Activated naive CD4-positive, alpha-beta T cell treated with anti-CD3 and anti-CD28 coated beads, Interleukin-2, amount 50 U/mL, for 16 hours (primary cell): ENCODE data around the gene HNRNPM.

Source experiments
- DNase-seq: peaks from one replicate; pipeline ENCODE4 v3.0.0-alpha.2; 2020

Gene HNRNPM

GRCh38 chr19:8489561-8490394 is 45.0 kb downstream of the HNRNPM start:
- DNase-seq: no peak

- DNase-seq: no peak
Observed at GRCh38 chr19:8490395-8490760, 45.6 kb downstream of the HNRNPM start.

DNA sequence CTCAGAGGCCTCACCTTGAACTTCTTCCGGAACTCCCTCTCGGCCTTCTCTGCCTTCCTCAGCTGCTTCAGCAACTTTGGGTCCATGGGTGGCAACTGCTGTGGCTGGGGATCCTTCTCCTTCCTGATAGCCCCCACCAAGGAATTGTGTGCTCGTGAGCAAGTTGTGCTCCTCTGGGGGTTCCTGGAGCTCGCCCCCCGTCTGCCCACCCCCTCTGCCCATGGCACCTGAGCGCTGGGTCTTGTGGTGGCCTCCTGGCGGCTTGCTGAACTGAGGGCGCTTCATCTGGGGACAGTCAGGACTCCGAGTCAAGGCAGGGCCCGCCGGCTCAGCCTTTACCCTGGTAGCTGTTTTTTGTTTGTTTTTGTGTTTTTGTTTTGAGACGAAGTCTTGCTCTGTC is 46.1 kb downstream of the HNRNPM start:
- no peak for DNase-seq

DNA sequence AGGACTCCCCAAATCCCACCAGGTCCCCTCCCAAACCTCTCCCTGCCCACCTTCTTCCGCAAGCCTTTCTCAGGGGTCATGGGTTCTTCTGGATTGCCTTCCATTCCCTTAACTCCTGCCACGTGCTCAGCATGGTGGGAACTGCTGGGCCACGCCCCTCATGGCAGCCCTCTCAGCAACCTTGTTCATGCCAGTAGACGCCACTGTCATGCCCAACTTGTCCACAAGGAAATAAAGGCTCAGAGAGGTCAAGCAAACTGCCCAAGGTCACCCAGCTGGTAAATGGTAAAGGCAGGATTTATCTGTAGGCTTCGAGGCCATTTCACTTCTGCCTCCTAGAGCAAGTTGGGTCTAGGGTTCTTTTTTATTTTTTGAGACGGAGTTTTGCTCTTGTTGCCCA is 46.8 kb downstream of the HNRNPM start:
- no peak for DNase-seq

DNA sequence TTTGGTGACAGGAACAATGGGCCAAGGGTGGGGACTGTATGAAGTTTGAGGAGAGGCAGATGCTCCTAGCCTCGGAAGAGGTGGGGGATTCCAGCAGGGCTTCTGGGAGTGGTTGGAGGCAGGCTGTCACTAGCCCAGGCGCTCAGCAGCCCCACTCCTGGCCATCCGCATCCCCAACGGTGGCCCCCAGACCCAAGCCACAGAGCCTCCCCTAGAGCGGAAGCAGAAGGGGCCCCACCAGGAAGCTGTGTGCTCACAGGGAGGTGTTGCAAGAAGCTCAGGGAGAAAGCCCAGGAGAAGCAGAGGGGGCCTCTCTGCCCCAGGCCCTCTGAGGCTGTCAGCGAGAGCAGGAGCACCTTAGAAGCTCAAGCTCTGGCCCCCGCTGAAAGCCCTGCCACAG is 49.4 kb downstream of the HNRNPM start:
- no peak for DNase-seq

DNA sequence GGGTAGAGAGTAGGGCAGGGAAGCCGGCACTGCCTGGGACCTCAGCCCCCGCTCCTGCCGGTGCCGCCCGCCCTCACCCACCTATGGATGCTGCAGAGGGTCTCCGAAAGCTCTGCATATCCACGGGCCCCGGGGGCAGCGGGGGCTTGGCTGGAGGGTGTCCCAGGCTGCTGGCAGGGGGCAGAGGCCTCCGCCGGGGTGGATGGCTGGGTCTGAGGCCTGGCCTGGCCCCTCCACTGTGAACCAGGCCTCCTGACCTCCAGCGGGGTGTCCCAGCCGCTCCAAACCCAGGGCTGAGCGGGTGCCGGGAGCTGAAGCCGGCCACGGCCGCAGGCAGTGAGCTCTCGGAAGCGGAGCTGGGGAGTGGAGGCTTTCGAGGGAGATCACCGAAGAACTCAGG is 53.5 kb downstream of the HNRNPM start:
- DNase-seq: no peak

DNA sequence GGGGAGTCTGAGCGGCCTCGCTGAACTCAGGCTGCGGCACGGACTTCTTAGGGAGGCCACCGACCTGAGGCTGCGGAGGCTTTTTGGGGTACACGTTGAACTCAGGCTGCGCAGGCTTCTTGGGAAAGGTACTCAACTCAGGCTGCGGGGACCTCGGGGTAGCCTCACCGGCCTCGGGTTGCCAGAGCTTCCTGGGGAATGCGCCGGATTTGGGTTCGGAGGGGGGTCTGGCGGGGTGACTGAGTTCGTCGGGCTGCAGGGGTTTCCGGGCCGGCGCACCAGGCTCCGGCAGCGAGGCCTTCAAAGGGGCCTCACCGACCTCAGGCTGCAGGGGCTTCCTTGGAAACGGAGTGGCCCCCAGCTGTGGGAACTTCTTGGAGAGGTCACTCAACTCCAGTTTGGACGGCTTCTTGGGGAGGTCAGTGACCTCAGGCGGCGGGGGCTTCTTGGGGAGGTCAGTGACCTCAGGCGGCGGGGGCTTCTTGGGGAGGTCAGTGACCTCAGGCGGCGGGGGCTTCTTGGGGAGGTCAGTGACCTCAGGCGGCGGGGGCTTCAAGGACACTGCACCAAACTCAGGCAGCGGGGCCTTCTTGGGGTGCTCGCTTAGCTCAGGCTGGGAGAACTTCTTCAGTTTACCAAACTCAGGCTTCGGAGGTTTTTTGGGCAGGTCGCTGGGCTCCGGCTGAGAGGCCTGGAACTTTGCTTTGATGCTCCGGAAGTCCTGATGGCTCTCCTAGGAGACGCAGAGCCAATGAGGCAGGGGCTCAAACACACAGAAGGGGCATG is 54.5 kb downstream of the HNRNPM start:
- DNase-seq: no peak

- DNase-seq: no peak
Observed at GRCh38 chr19:8500158-8500557, 55.4 kb downstream of the HNRNPM start.

- DNase-seq: no peak
Observed at GRCh38 chr19:8501516-8501915, 56.7 kb downstream of the HNRNPM start.

GRCh38 chr19:8501981-8502380 is 57.2 kb downstream of the HNRNPM start:
- DNase-seq: no peak

- no peak for DNase-seq
Observed at GRCh38 chr19:8503510-8503909, 58.7 kb downstream of the HNRNPM start.

DNA sequence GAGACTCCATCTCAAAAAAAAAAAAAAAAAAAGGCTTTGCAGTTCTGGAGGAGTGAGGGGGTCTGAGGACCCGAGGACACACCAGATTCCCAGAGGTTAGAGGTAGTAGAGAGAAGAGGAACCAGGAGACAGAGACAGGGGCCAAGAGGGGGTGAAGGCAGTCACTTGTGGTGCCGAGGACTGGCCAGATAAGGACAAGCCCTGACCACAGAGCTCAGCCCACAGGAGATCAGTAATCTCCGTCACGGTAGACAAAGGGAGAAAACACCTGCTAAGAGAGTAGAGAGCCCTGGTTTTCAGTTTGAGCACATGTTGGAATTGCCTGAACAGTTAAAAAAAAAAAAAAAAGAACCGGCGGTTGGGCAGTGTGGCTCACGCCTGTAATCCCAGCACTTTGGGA is 59.4 kb downstream of the HNRNPM start:
- no peak for DNase-seq

DNA sequence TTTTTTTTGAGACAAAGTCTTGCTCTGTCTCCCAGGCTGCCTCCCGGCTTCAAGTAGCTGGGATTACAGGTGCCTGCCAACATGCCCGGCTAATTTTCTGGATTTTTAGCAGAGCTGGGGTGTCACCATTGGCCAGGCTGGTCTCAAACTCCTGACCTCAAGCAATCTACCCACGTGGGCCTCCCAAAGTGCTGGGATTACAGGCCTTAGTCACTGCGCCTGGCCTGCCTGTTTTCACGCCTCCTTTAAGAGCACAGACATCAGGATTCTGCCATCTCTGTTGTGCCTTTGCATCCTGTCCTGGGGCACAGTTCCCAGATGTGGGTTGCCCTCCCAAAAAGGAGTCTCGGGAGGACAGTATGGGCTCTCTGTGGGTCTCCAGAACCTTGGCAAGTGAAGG is 60.1 kb downstream of the HNRNPM start:
- no peak for DNase-seq

- peak; percentile 76 for DNase-seq
Observed at GRCh38 chr19:8505680-8506401, 61.1 kb downstream of the HNRNPM start.

DNA sequence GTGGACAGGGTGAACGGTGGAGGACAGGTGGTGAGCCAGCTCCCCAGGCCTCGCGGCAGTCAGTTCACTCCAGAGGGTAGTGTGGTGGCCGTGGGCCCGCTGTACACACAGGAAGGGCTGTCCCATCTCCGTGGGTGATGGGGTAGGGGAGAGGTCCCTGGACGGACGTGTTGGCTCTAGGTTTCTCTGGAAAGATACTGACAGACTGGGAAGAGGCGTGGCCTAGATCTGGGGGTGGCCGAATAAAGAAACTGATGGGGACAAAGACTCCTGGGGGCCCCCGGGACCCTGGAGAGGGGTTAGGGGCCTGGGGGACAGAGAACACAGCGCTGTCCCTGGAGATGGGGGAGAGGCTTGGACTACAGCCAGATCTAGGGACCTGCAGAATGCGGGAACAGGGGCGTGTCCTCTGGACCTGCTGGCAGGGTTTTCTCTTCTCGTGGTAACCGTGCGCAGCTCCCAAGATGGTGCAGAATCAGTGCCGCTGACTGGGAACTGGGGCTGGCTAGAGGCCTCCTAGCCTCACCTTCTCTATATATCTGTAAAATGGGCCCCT is 61.7 kb downstream of the HNRNPM start:
- DNase-seq: no peak

GRCh38 chr19:8510589-8511115 is 65.9 kb downstream of the HNRNPM start:
- no peak for DNase-seq

- no peak for DNase-seq
Observed at GRCh38 chr19:8511573-8512101, 66.9 kb downstream of the HNRNPM start.

- DNase-seq: no peak
Observed at GRCh38 chr19:8512115-8512967, 67.6 kb downstream of the HNRNPM start.

DNA sequence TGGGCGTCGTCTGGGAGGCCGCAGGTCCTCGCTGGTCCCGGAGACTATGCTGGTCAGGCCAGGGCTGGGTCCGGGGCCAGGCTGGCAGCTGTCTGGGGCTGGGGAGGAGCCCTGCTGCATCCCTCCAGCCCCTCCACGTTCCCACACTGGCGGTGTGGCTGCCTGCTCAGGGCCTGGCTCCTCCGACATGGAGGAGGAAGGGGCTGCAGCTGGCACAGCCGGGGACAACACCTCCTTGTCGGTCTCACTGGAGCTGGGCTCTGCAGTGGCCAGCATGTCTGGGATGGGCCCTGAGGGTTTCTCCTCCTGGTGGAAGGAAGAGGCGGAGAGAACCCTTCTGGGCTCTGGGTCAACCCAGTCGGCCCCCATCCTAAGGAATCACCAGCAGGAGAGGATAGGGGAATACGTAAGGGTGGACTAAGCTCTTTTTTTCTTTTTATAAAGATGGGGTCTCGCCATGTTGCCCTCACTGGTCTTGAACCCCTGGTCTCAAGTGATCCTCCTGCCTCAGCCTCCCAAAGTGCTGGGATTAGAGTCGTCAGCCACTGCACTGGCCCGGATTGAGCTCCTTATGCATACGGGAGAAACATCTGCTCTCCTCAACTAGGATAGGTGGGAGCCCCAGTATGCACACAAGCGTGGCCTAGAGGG is 68.4 kb downstream of the HNRNPM start:
- no peak for DNase-seq

DNA sequence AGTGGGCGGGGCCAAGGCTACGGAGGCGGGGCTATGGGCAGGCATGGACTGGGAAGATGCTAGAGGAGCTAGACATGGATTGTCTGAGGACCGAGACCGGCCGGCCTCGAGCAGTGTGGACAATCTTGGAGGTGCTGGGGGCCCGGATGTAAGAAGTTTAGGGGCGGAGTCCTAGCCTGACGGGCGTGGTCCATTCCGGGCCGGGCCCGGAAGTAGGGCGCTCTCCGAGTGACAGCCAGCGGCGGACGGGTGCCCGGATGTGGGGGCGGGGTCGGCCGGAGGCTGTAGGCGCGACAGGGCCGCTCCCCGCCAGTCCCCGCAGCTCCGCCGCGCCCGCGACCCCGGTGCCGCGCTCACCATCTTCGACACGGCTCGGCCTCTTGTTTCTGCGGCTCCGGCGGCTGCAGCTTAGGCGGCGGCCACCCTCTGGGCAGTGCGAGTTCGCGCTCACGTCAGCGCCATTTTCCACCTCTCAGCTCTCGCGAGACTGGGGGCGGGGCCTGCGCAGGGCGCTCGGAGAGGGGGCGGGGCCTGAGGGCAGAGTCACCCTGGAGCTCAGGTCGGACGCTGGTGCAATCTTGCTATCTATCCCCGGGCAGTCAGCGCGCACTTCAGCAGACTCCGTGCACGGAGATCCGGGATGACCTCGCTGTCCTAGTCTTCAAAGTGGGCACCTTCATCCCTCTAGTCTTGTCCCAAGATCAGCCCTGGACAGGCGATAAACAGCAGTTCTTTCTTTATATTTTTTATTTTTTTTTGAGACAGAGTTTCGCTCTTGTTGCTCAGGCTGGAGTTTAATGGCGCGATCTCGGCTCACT is 69.1 kb downstream of the HNRNPM start, which contains the start of gene ZNF414:
Gene ZNF414 (minus strand): TSS at position 481 of the 818 bp plus-strand sequence. CDS start 121 bp downstream, at position 360.
- peak; percentile 97 for DNase-seq
